IMR-90 (cell line): ENCODE data around the gene RHOXF1. TPM values are rescaled to one million over a fixed set of nuclear protein-coding genes. Genes with fewer than 3 reads are reported as not detected.

Experiments
- ATAC-seq: fragments of 200-7000 bp; cut with Tn5 transposase; 2 replicates; pipeline ENCODE4 v1.9.1; 2020; ENCODE audit warnings: low read depth, mild to moderate bottlenecking, moderate library complexity
- BruUV-seq: library from RNA; stranded (reverse); fragments of 400-500 nt; replicated peaks from 2 replicates; lab custom pipeline; 2021; lab: Mats Ljungman, UMichigan
- CTCF ChIA-PET: fragments of 300-600 bp; formaldehyde crosslinking; extraction: SDS; loops from one replicate; lab custom pipeline; 2021; ENCODE audit warnings: antibody characterized with exemption; lab: Yijun Ruan, JAX
- POLR2A ChIA-PET: fragments of 300-600 bp; sonication (Branson Sonifier 250); formaldehyde crosslinking; loops from one replicate; lab custom pipeline; 2022; ENCODE audit warnings: antibody characterized with exemption; ENCODE audit not compliant: unreplicated experiment; lab: Charles Lee
- DNase-seq: peaks from one replicate; pipeline ENCODE4 v3.0.0; 2013
- H2AFZ ChIP-seq: replicated peaks from 2 replicates; pipeline ENCODE3; 2013; ENCODE audit warnings: low read length, mild to moderate bottlenecking; ENCODE audit not compliant: poor library complexity
- H2AK5ac ChIP-seq: 2 replicates; pipeline ENCODE4 v1.6.1; 2013; ENCODE audit warnings: low read depth, low read length, inconsistent platforms
- H2AK9ac ChIP-seq: replicated peaks from 2 replicates; pipeline ENCODE3; 2013; ENCODE audit warnings: mild to moderate bottlenecking, low read depth, low read length, moderate library complexity; ENCODE audit not compliant: poor library complexity
- H2BK120ac ChIP-seq: 2 replicates; pipeline ENCODE4 v1.6.1; 2013; ENCODE audit warnings: low read depth, low read length, inconsistent platforms
- H2BK15ac ChIP-seq: 3 replicates; pipeline ENCODE4 v1.6.1; 2013; ENCODE audit warnings: low read depth, low read length, inconsistent platforms
- H2BK20ac ChIP-seq: 2 replicates; pipeline ENCODE4 v1.6.1; 2013; ENCODE audit warnings: low read depth, mild to moderate bottlenecking, inconsistent platforms, low read length, moderate library complexity
- H2BK5ac ChIP-seq: 2 replicates; pipeline ENCODE4 v1.6.1; 2013; ENCODE audit warnings: mild to moderate bottlenecking, low read depth, low read length, inconsistent platforms; ENCODE audit not compliant: poor library complexity, severe bottlenecking
- H3K14ac ChIP-seq: replicated peaks from 2 replicates; pipeline ENCODE4 v1.6.1; 2013; ENCODE audit warnings: low read depth, low read length, inconsistent platforms
- H3K18ac ChIP-seq: 2 replicates; pipeline ENCODE4 v1.6.1; 2013; ENCODE audit warnings: low read depth, low read length, control low read depth
- H3K23ac ChIP-seq: 2 replicates; pipeline ENCODE4 v1.6.1; 2013; ENCODE audit warnings: low read depth, low read length, inconsistent platforms
- H3K27ac ChIP-seq: 2 replicates; pipeline ENCODE4 v1.5.1; 2013; ENCODE audit warnings: mild to moderate bottlenecking, control low read depth, low read length; ENCODE audit not compliant: insufficient read depth
- H3K27me3 ChIP-seq: 2 replicates; pipeline ENCODE4 v1.6.1; 2013; ENCODE audit warnings: low read length; ENCODE audit not compliant: control insufficient read depth, insufficient read depth
- H3K36me3 ChIP-seq: 2 replicates; pipeline ENCODE4 v1.6.1; 2013; ENCODE audit warnings: low read length, mixed read lengths; ENCODE audit not compliant: control insufficient read depth, insufficient read depth
- H3K4ac ChIP-seq: 2 replicates; pipeline ENCODE4 v1.6.1; 2013; ENCODE audit warnings: low read depth, low read length, inconsistent platforms
- H3K4me1 ChIP-seq: 2 replicates; pipeline ENCODE4 v1.6.1; 2013; ENCODE audit warnings: low read length, mixed read lengths; ENCODE audit not compliant: control insufficient read depth, insufficient read depth
- H3K4me2 ChIP-seq: 2 replicates; pipeline ENCODE4 v1.6.1; 2013; ENCODE audit warnings: low read depth, mild to moderate bottlenecking, control low read depth, low read length, moderate library complexity
- H3K4me3 ChIP-seq: 2 replicates; pipeline ENCODE4 v1.5.1; 2013; ENCODE audit warnings: low read depth, mild to moderate bottlenecking, control low read depth, low read length, moderate library complexity; ENCODE audit not compliant: insufficient read depth
- H3K56ac ChIP-seq: 2 replicates; pipeline ENCODE4 v1.6.1; 2013; ENCODE audit warnings: low read length, inconsistent platforms; ENCODE audit not compliant: insufficient read depth; ENCODE audit errors: extremely low read depth
- H3K79me1 ChIP-seq, 2 experiments: 2 replicates each; pipeline ENCODE4 v1.6.1; 2013; ENCODE audit warnings: low read length in 2 of 2, inconsistent platforms in 1 of 2, low read depth in 1 of 2
- H3K9ac ChIP-seq: 2 replicates; pipeline ENCODE4 v1.6.1; 2013; ENCODE audit warnings: low read depth, low read length, control low read depth
- H3K9me1 ChIP-seq: 2 replicates; pipeline ENCODE4 v1.6.1; 2013; ENCODE audit warnings: low read length, inconsistent platforms; ENCODE audit not compliant: insufficient read depth
- H3K9me3 ChIP-seq: 2 replicates; pipeline ENCODE4 v1.6.1; 2013; ENCODE audit warnings: low read length; ENCODE audit not compliant: control insufficient read depth, insufficient read depth
- H4K20me1 ChIP-seq: 2 replicates; pipeline ENCODE4 v1.6.1; 2013; ENCODE audit warnings: low read length, inconsistent platforms; ENCODE audit not compliant: insufficient read depth
- H4K5ac ChIP-seq: 2 replicates; pipeline ENCODE4 v1.6.1; 2013; ENCODE audit warnings: mild to moderate bottlenecking, low read depth, low read length, control low read depth
- H4K8ac ChIP-seq, 2 experiments: 2 replicates each; pipeline ENCODE4 v1.6.1; 2013; ENCODE audit warnings: low read depth in 2 of 2, low read length in 2 of 2, control low read depth in 1 of 2, inconsistent platforms in 1 of 2
- H4K91ac ChIP-seq: 2 replicates; pipeline ENCODE4 v1.6.1; 2013; ENCODE audit warnings: low read depth, low read length, inconsistent platforms; ENCODE audit not compliant: insufficient read depth
- CHD1 ChIP-seq: IDR thresholded peaks from 2 replicates; pipeline ENCODE4 v1.6.1; 2012; ENCODE audit warnings: low read depth, low read length, improper control_type of control experiment
- FOS ChIP-seq: fragments of 150-350 bp; IDR thresholded peaks from 2 replicates; pipeline ENCODE4 v1.6.1; 2016; ENCODE audit warnings: low read depth, low read length
- MXI1 ChIP-seq: IDR thresholded peaks from 2 replicates; pipeline ENCODE4 v1.6.1; 2012; ENCODE audit warnings: low read depth, mild to moderate bottlenecking, low read length, moderate library complexity, borderline replicate concordance
- NFE2L2 ChIP-seq: fragments of 150-350 bp; IDR thresholded peaks from 2 replicates; pipeline ENCODE4 v1.6.1; 2016; ENCODE audit warnings: low read depth, mild to moderate bottlenecking, low read length
- WGBS, 2 experiments: methylation state at CpG; one replicate each; pipeline versions ENCODE4 v1.1.5 to v1.1.7; 2013; ENCODE audit warnings: missing lambda C conversion rate in 2 of 2; ENCODE audit not compliant: insufficient read length in 1 of 2; ENCODE audit errors: extremely low coverage in 2 of 2; 5-methylcytosine and 5-hydroxymethylcytosine counted together
- dilution Hi-C: fragments of 300-500 bp; cut with HindIII; formaldehyde crosslinking; loops from one replicate; pipeline ENCODE4 v1.14.3; 2018; ENCODE audit warnings: low sequenced_read_pairs; ENCODE audit not compliant: unreplicated experiment
- in situ Hi-C: fragments of 300-500 bp; cut with MboI; formaldehyde crosslinking; loops from 3 replicates; pipeline ENCODE4 v1.14.3; 2019; ENCODE audit warnings: low sequenced_read_pairs, inconsistent platforms, mixed read lengths
- intact Hi-C: fragments of 100-400 bp; cut with micrococcal nuclease; formaldehyde crosslinking; loops from 2 replicates; pipeline ENCODE4 v1.10.0; 2022
- polyA plus RNA-seq, 3 experiments: library from polyadenylated mRNA; depleted of rRNA; stranded (reverse); fragments of >200 nt; gene quantifications; 2 replicates each; pipeline ENCODE4 v1.2.3, GENCODE V29; 2012; ENCODE audit warnings: low replicate concordance in 1 of 3
- total RNA-seq: library from RNA; depleted of rRNA; stranded (reverse); fragments of >200 nt; gene quantifications from 2 replicates; pipeline ENCODE4 v1.2.3, GENCODE V29; 2012
- TF ChIP-seq, protein P1 (sequence below): fragments of 150-350 bp; IDR thresholded peaks from 2 replicates; pipeline ENCODE4 v1.6.1; 2016; ENCODE audit warnings: low read depth, mild to moderate bottlenecking, low read length, moderate library complexity, borderline replicate concordance

Gene RHOXF1
- total and polyA plus RNA-seq, 2 of the 4 experiments (the other 2 are of a cell fraction), result not detected

DNA sequence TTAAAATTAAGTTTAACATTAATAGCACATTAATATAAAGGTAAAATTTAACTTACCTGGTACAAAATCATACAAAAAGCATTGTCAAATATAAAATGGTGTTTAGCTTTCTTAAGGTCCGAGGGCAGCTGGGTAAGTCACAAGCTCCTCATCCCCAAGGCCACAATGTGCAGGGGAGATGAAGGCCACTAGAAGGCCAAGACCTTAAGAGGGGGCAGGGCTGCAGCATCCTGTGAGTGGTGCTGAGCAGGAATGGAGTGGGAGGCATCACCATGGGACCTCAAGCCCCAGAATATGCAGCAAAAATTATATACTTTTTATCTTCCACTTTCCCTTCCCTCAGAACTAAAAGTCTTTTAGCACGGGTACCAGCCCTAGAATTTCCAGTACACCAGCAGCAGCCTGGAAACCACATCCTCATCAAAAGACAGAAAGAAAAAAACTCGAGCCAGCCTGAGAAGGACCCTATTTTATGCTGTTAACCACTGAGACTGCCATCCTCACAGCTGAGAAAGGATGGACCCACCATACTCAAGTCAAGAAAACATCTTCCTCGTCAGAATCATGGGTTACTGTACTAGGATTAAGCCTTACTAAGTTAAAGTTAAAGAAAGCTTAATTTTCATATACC lies 29.7 kb upstream of the RHOXF1 start:
- Histone ChIP-seq H3K4ac (no peak overlapping the region), H3K79me1 (no peaks in the 10 kb centered on the region), H4K8ac (no peak overlapping the region), H3K9me3 (peaks cover 7% of the 10 kb centered on the region), H2BK120ac (no peak overlapping the region), H2AFZ (no peak overlapping the region), H4K5ac (no peak overlapping the region), H3K27me3 (peaks cover 2% of the 10 kb centered on the region), H4K91ac (no peak overlapping the region), H3K4me1 (no peaks in the 10 kb centered on the region), H2BK15ac (no peak overlapping the region), H3K4me2 (no peak overlapping the region), H2BK5ac (no peak overlapping the region), H3K4me3 (no peak overlapping the region), H2BK20ac (no peak overlapping the region), H3K9ac (no peak overlapping the region), H3K14ac (no peak overlapping the region), H4K20me1 (no peaks in the 10 kb centered on the region), H2AK9ac (no peak overlapping the region), H3K18ac (no peak overlapping the region), H3K56ac (no peak overlapping the region), H3K23ac (no peak overlapping the region), H3K9me1 (no peaks in the 10 kb centered on the region), H2AK5ac (no peak overlapping the region), H3K36me3 (no peaks in the 10 kb centered on the region), H3K27ac (no peak overlapping the region)
- BruUV-seq, result no TSS peak
- in situ Hi-C loops, result loop anchor here (25.0 kb wide), 1 partner anchor 183 kb away; no protein-coding TSS in a partner anchor
- ChIA-PET CTCF (no interaction called here), POLR2A (no interaction called here)
- WGBS, 2 experiments, result no CpG with 5 or more reads among the region's 4 CpGs
- DNase-seq (no peak), ATAC-seq (no peak)
- intact Hi-C loops, result no loop called here
- dilution Hi-C loops, result no loop called here
- TF ChIP-seq, protein P1, sequence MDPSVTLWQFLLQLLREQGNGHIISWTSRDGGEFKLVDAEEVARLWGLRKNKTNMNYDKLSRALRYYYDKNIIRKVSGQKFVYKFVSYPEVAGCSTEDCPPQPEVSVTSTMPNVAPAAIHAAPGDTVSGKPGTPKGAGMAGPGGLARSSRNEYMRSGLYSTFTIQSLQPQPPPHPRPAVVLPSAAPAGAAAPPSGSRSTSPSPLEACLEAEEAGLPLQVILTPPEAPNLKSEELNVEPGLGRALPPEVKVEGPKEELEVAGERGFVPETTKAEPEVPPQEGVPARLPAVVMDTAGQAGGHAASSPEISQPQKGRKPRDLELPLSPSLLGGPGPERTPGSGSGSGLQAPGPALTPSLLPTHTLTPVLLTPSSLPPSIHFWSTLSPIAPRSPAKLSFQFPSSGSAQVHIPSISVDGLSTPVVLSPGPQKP, result no peak
- no peak for TF ChIP-seq MXI1
- TF ChIP-seq FOS, result no peak
- no peak for TF ChIP-seq NFE2L2
- TF ChIP-seq CHD1, result no peak
